Breast epithelium (tissue), 3 donors: Measurements from ENCODE around the gene KRT7.

Source experiments
- POLR2AphosphoS5 ChIP-seq, 3 donors: sonication (generic); formaldehyde crosslinking; IDR thresholded peaks; one replicate each; pipeline ENCODE4 v1.6.1; 2017; ENCODE audit warnings: antibody characterized with exemption in 3 of 3
- TF ChIP-seq, protein P1 (sequence below), 3 donors: fragments of 450-650 bp; IDR thresholded peaks; one replicate each; pipeline ENCODE4 v1.5.1; 2016 to 2017; ENCODE audit warnings: antibody characterized with exemption in 3 of 3, mild to moderate bottlenecking in 3 of 3, moderate library complexity in 3 of 3

DNA sequence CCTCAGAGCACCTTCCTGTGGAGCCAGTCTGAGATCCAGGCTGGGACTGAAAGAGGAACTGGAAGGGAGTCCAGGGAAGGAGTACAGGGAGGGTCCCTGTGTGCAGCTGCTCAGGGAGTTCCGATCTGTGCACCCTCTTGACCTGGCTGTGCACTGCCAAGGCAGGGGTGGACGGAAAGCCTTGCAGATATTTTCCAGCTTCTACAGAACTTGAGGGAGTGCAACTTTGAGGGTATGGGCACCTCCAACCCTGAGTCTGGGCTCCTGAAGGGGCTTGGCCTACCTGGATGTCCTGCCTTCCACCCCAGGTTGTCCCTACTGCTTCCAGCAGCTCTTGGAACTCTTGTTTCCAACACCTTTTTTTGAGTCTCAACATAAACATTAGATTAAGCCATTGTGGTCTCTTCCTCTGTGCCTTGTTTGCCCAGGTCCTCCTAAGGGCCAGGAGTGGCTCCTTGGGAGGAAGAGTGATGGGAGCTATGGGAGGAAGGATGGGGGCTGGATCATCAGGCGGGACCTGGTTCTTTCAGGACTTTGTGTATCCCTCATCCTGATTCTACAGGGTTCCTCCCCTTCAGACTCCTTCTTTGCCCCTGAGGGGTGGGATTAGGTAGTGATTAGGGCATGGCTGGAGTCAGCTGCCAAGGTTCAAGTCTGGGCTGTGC is 3.5 kb downstream of the KRT7 start:
- peak in 1 of 3 donors; percentile 67 for TF ChIP-seq POLR2AphosphoS5 (IDR thresholded peaks at IDR 0.05)
- TF ChIP-seq, protein P1, sequence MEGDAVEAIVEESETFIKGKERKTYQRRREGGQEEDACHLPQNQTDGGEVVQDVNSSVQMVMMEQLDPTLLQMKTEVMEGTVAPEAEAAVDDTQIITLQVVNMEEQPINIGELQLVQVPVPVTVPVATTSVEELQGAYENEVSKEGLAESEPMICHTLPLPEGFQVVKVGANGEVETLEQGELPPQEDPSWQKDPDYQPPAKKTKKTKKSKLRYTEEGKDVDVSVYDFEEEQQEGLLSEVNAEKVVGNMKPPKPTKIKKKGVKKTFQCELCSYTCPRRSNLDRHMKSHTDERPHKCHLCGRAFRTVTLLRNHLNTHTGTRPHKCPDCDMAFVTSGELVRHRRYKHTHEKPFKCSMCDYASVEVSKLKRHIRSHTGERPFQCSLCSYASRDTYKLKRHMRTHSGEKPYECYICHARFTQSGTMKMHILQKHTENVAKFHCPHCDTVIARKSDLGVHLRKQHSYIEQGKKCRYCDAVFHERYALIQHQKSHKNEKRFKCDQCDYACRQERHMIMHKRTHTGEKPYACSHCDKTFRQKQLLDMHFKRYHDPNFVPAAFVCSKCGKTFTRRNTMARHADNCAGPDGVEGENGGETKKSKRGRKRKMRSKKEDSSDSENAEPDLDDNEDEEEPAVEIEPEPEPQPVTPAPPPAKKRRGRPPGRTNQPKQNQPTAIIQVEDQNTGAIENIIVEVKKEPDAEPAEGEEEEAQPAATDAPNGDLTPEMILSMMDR (IDR thresholded peaks at IDR 0.05), result no peak
